Measurements from ENCODE around the gene C1QTNF6. TPM values are rescaled to one million over a fixed set of nuclear protein-coding genes. Genes with fewer than 3 reads are reported as not detected.

C1QTNF6 gene
- total RNA-seq, 4 donors from 2014 or later, result 0.83 to 2.9 (median 1.3) TPM

GRCh38 chr22:37215890-37216289, 27.8 kb upstream of the C1QTNF6 start:
- intact Hi-C loops (cut with DNase I), result no loop called here
- Histone ChIP-seq H3K4me3 (no peak overlapping the region), H3K27ac (replicated peaks in 1 of 4) (no peak overlapping the region), H3K9me3 (no peaks in the 10 kb centered on the region), H3K27me3 (peaks cover 0 to 62% (median 3%) of the 10 kb centered on the region in 4 donors), H3K36me3 (no peaks in the 10 kb centered on the region), H3K4me1 (peaks cover 0 to 8% (median 3%) of the 10 kb centered on the region in 4 donors)
- no peak for DNase-seq (ENCODE audit: extremely low spot score)
- no peak for TF ChIP-seq EP300 (IDR thresholded peaks at IDR 0.05)
- TF ChIP-seq POLR2A (IDR thresholded peaks at IDR 0.05; ENCODE audit: low read depth), result no peak
- TF ChIP-seq CTCF (IDR thresholded peaks at IDR 0.05), result no peak
- TF ChIP-seq POLR2AphosphoS5 (IDR thresholded peaks at IDR 0.05), result no peak
- 90% methylated on average over 9 of the region's 9 CpGs for WGBS

- intact Hi-C loops (cut with DNase I), result no loop called here
- Histone ChIP-seq H3K4me3 (no peak overlapping the region), H3K4me1 (peaks cover 0 to 8% (median 3%) of the 10 kb centered on the region in 4 donors), H3K27ac (replicated peaks in 1 of 4) (no peak overlapping the region), H3K9me3 (no peaks in the 10 kb centered on the region), H3K27me3 (peaks cover 0 to 63% (median 3%) of the 10 kb centered on the region in 4 donors), H3K36me3 (no peaks in the 10 kb centered on the region)
- no peak for DNase-seq (ENCODE audit: extremely low spot score)
- 79% methylated on average over 13 of the region's 13 CpGs for WGBS
- TF ChIP-seq POLR2A (IDR thresholded peaks at IDR 0.05; ENCODE audit: low read depth), result no peak
- no peak for TF ChIP-seq POLR2AphosphoS5 (IDR thresholded peaks at IDR 0.05)
- no peak for TF ChIP-seq EP300 (IDR thresholded peaks at IDR 0.05)
- no peak for TF ChIP-seq CTCF (IDR thresholded peaks at IDR 0.05)
Observed at GRCh38 chr22:37214731-37215030, 26.6 kb upstream of the C1QTNF6 start.

- intact Hi-C loops (cut with DNase I), result no loop called here
- no peak overlapping the region for H3K4me3 ChIP-seq
- no peaks in the 10 kb centered on the region for H3K9me3 ChIP-seq
- no peaks in the 10 kb centered on the region for H3K36me3 ChIP-seq
- H3K4me1 ChIP-seq, result peaks cover 0 to 8% (median 3%) of the 10 kb centered on the region in 4 donors
- DNase-seq (ENCODE audit: extremely low spot score), result no peak
- H3K27me3 ChIP-seq, result peaks cover 0 to 58% (median 3%) of the 10 kb centered on the region in 4 donors
- no peak for TF ChIP-seq POLR2A (IDR thresholded peaks at IDR 0.05; ENCODE audit: low read depth)
- TF ChIP-seq POLR2AphosphoS5 (IDR thresholded peaks at IDR 0.05), result no peak
- TF ChIP-seq EP300 (IDR thresholded peaks at IDR 0.05), result no peak
- no peak for TF ChIP-seq CTCF (IDR thresholded peaks at IDR 0.05)
- 89% methylated on average over 13 of the region's 13 CpGs for WGBS
- H3K27ac ChIP-seq (replicated peaks in 1 of 4), result no peak overlapping the region
Observed at GRCh38 chr22:37213941-37214730, 26.1 kb upstream of the C1QTNF6 start.

- H3K36me3 ChIP-seq, result no peaks in the 10 kb centered on the region
- no peaks in the 10 kb centered on the region for H3K9me3 ChIP-seq
- DNase-seq (ENCODE audit: extremely low spot score), result no peak
- no peak overlapping the region for H3K27ac ChIP-seq (replicated peaks in 1 of 4)
- intact Hi-C loops (cut with DNase I), result no loop called here
- no peak for TF ChIP-seq POLR2A (IDR thresholded peaks at IDR 0.05; ENCODE audit: low read depth)
- TF ChIP-seq CTCF (IDR thresholded peaks at IDR 0.05), result no peak
- TF ChIP-seq POLR2AphosphoS5 (IDR thresholded peaks at IDR 0.05), result no peak
- no peak for TF ChIP-seq EP300 (IDR thresholded peaks at IDR 0.05)
- peaks cover 0 to 50% (median 3%) of the 10 kb centered on the region in 4 donors for H3K27me3 ChIP-seq
- peaks cover 0 to 8% (median 3%) of the 10 kb centered on the region in 4 donors for H3K4me1 ChIP-seq
- no peak overlapping the region for H3K4me3 ChIP-seq
- WGBS, result 92% methylated on average over 13 of the region's 18 CpGs
Observed at GRCh38 chr22:37213218-37213855, 25.3 kb upstream of the C1QTNF6 start.
